OCI-LY3 (cell line): Measurements from ENCODE around the gene FAM228A.

Experiments
- CTCF ChIP-seq: fragments of 200-600, 300-600 bp; sonication (generic); IDR thresholded peaks from 2 replicates; pipeline ENCODE4 v1.5.1; 2014; ENCODE audit warnings: antibody characterized with exemption, low read length, low read depth
- EZH2phosphoT487 ChIP-seq: fragments of 200-600 bp; shearing (Covaris generic); IDR thresholded peaks from 2 replicates; pipeline ENCODE4 v1.6.1; 2018; ENCODE audit warnings: antibody characterized with exemption, mixed run types, low read depth

GRCh38 chr2:24189551-24189950 lies 14.7 kb downstream of the FAM228A start:
- TF ChIP-seq CTCF (no peak), EZH2phosphoT487 (no peak)
